GM12873 (cell line): ENCODE measurements around the gene MIAT.

Experiments
- TF ChIP-seq, protein P1 (sequence below): IDR thresholded peaks from 2 replicates; pipeline ENCODE4 v1.5.1; 2012; ENCODE audit warnings: low read depth, mild to moderate bottlenecking, moderate library complexity, low read length, control low read depth; ENCODE audit not compliant: insufficient read depth; ENCODE audit errors: missing control alignments

MIAT gene

DNA sequence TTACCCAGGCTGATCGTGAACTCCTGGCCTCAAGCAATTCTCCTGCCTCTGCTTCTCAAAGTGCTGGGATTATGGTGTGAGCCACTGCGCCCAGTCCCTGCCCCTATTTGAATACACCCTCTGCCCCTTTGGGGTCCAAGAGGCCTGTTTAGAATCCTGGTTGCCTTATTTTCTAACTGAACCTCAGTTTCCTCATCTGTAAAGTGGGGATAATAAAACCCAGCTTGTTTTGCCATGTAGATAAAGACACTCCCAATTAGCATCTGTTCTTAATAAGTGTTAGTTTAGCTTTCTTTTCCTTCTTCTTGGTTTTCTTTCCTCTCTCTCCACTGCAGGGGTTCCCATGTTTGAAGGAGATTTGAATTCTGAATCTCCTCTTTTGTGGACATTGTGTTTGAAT, 4.8 kb downstream of the MIAT start:
- TF ChIP-seq, protein P1, sequence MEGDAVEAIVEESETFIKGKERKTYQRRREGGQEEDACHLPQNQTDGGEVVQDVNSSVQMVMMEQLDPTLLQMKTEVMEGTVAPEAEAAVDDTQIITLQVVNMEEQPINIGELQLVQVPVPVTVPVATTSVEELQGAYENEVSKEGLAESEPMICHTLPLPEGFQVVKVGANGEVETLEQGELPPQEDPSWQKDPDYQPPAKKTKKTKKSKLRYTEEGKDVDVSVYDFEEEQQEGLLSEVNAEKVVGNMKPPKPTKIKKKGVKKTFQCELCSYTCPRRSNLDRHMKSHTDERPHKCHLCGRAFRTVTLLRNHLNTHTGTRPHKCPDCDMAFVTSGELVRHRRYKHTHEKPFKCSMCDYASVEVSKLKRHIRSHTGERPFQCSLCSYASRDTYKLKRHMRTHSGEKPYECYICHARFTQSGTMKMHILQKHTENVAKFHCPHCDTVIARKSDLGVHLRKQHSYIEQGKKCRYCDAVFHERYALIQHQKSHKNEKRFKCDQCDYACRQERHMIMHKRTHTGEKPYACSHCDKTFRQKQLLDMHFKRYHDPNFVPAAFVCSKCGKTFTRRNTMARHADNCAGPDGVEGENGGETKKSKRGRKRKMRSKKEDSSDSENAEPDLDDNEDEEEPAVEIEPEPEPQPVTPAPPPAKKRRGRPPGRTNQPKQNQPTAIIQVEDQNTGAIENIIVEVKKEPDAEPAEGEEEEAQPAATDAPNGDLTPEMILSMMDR: no peak

DNA sequence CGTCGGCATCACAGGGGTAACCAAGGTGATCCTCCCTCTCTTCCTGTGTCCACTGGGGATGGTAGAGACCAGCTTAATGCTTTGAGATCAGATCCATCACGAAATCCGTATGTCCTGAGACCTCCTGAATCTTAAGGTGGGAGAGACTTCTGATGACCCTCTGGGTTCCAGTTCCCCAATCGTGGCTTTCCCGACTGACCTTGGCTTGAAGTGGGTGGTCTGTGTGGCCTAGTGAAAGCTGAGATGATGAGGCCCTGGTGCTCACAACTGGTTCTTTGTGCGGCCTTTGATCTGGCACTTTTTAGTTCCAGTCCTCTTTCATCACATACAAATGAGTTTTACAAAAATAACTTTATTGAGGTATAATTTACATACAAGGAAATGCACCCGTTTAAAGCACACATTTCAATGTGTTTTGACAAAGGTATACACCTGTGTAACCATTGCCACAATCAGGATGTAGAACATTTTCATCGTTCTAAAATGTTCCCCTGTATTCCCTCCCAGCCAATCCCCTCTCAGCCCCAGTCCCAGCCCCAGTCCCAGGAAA, 6.1 kb downstream of the MIAT start:
- TF ChIP-seq, protein P1: no peak

DNA sequence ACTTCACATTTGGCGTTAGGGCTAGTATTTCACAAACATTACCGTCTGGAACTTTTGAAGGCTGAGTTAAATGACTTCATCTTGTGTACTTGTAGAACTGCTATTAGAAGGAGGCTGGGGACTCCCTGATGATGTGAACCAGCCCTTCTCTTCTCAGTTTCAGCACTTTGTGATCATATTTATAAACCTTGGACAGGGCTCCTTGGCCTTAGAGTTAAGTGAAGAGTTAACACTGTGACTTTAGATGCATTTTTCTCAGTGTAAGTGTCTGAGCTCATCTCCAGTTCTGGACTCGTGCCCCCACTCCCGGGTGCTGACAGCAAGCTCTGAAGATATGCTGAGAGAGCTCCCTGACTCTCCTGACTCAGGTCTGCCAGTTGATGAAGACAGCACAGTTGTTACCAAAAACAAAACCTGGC, 8.4 kb downstream of the MIAT start:
- TF ChIP-seq, protein P1: no peak

DNA sequence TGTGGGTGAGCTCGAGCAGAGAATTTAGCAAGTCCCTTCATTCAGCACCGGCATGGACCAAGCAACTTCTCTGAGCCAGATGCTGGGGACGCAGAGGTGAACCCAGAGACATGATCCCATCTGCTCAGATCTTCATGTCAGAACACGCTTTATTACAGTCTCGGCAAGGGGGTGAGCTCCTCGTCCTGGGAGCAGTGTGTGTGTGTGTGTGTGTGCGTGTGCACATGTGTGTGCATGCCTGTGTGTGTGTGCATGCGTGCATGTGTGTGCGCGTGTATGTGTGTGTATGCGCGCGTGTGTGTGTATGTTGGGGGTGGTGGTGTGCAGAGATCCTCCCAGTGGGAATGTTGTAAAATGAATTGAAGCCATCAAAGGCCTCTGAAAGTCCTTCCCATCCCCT, 9.8 kb downstream of the MIAT start:
- TF ChIP-seq, protein P1: no peak

DNA sequence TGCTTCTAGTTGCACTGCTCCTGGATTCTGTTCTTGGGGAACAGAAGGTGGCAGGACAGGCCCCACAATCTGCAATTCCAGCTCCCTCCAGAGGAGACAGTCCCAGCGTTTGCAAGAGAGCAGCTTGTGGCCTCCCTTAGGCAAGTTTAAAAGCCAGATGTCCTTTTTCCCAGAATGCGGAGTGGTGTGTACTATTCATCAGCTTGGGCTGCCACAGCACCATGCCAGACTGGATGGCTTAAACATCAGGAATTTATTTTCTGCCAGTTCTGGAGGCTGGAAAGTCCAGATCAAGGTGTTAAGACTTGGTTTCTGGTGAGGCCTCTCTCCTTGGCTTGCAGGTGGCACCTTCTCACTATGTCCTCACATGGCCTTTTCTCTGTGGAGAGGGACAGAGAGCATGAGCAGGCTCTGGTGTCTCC, 11.7 kb downstream of the MIAT start:
- TF ChIP-seq, protein P1: peak; percentile 68

DNA sequence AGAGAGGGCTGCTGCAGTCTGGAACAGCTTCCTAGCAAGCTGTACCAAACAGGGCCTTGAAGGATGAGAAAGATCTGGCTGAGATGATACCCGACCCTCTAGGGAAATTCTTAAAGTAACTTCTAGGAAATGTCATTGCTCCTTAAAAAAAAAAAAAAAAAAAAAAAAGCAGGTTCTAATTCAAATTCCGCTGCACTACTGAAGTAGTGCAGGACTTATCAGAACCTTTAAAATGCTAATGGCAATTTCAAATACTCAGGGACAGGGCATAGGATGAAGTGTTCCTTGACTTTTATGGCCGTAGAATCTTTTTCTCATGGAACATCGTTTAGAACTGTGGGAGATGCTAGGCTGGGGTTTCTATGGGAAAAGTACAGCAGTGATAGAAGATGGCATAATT, 13.1 kb downstream of the MIAT start:
- TF ChIP-seq, protein P1: no peak

DNA sequence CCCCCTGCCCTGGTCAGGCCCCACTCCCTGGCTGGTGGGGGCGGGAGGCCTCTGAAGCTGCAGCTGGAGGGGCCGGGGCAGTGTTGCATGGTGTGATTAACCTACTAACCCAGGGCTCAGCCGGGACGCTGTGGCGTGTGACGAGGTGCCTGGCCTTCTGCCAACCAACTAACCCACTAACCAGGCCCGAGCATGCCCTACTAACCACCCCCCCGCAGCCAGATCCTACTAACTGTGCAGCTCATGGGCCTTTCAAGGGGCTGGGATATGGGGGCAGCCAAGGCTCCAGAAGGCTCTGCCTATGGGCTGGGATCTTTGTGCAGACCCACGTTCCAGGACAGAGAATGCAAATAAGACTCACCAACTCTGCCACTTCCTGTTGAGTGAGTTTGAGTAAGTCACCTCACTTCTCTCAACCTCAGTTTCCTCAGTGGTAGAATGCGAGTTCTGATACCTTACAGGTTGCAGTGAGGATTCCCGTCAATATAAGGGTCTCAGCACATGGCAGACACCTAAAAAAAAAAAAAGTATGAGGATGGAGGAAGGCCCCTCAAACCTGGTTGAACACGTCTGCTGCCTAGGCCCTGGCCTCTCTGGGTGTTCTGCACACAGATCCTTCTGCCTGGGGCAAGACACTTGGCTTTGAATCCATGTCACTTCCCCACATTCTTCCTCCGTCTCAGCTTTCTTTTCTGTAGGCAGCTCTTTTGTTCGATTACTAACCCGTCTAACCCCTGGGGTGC, 14.1 kb downstream of the MIAT start:
- TF ChIP-seq, protein P1: no peak
